Subcutaneous adipose tissue (tissue), 4 donors: ENCODE results near the gene HUNK. TPM values are rescaled to one million over a fixed set of nuclear protein-coding genes. Genes with fewer than 3 reads are reported as not detected.

Experiments
- total RNA-seq, 4 donors: library from RNA; depleted of rRNA; stranded (reverse); fragments of >200 nt; gene quantifications; one replicate each; pipeline ENCODE4 v1.1.0, GENCODE V29; 2016
- TF ChIP-seq, protein P1 (sequence below): fragments of 450-650 bp; IDR thresholded peaks from one replicate; pipeline ENCODE4 v1.5.1; 2016; ENCODE audit warnings: low read depth, mild to moderate bottlenecking, control low read depth, antibody characterized with exemption, moderate library complexity

Gene HUNK
- total RNA-seq, 4 donors from 2014 or later: 0.16 to 0.66 (median 0.18) TPM

GRCh38 chr21:31905503-31906451 lies 33.0 kb downstream of the HUNK start:
- TF ChIP-seq, protein P1, sequence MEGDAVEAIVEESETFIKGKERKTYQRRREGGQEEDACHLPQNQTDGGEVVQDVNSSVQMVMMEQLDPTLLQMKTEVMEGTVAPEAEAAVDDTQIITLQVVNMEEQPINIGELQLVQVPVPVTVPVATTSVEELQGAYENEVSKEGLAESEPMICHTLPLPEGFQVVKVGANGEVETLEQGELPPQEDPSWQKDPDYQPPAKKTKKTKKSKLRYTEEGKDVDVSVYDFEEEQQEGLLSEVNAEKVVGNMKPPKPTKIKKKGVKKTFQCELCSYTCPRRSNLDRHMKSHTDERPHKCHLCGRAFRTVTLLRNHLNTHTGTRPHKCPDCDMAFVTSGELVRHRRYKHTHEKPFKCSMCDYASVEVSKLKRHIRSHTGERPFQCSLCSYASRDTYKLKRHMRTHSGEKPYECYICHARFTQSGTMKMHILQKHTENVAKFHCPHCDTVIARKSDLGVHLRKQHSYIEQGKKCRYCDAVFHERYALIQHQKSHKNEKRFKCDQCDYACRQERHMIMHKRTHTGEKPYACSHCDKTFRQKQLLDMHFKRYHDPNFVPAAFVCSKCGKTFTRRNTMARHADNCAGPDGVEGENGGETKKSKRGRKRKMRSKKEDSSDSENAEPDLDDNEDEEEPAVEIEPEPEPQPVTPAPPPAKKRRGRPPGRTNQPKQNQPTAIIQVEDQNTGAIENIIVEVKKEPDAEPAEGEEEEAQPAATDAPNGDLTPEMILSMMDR: no peak

- TF ChIP-seq, protein P1: no peak
Observed at GRCh38 chr21:31908106-31909031, 35.5 kb downstream of the HUNK start.

DNA sequence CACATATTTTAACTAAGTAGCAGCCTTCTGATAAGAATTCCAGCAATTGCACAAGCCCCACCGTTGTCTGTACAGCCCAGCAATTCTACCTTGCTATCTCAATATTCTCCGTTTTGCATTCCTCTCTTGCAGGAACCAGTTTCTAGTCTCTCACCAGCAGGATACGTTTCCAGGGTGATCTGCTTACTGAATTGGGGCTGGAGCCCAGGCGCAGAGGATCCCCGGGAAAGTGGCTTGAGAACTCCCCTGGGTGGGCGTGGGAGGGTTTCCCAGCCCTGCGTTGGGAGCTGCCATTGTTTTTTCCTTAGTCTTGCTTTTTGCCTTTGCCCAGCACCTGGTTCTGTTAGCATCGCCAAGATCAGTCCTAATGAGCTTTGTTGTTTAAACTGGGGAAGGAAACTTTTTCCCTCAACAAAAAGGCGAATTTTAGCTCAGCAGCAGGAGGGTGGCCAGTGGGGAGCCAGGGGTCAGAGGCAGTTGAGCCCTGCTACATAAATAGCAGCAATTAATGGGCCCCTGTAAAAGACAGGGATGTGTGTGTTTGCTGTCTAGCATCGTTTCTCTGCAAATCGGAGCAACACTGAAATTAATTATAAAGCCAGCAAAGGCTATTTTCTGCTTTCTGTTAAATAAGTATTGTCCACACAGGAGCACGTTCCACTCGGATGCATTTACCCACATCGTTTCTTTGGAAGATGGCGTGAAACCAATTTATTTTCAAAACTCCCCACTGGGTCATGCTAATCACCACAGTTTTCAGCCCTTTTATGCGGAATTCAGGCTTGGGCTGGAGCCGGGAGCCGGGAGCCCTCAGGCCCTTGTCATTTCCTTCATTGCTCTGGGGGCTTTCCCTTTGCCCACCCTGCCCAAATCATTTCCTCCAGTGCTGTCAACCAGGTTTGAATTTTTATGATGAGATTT lies 36.6 kb downstream of the HUNK start:
- TF ChIP-seq, protein P1: no peak

- TF ChIP-seq, protein P1: no peak
Observed at GRCh38 chr21:31910074-31910470, 37.3 kb downstream of the HUNK start.

DNA sequence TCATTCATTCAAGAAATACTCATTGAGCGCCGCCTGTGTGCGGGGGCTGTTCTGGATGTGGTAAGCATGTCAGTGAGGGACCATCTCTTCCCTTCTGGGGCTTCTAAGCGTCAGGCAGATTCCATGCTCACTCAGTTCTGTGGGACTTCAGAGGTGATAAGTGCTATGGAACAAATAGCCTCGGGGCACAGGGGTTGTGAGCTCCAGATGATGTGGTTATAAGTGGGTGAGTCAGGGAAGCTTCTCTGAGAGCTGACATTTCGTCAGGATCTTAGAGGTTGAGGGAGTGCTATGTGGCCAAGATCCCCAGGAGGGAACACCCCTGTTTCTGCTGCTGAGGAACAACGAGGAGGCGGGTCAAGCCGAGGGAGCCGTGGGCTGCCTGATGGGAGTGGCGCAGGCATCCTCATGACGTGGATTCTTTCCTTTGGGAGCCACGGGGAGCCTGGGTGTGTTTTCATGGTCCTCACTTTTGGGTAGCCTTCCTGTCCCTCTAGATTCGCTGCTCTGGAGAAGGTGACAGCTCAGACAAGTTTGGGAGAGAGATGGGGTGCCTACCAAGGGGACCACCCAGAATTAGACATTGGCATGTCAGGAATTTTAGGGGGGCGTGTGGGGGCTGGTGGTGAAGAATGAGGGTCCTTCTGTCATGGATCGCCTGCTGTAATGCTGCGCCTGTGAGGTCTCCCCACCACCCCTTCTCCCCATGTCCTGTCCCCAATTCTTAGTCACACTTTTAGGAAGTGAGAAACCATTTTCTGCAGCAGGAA lies 38.5 kb downstream of the HUNK start:
- TF ChIP-seq, protein P1: no peak

- TF ChIP-seq, protein P1: no peak
Observed at GRCh38 chr21:31912501-31912900, 39.7 kb downstream of the HUNK start.
